GM12892 (cell line): ENCODE measurements around the gene TRIM59.
A peak's percentile ranks its signal among the peaks of the same experiment; 100 is the strongest.

Experiments used
- POLR2A ChIP-seq: IDR thresholded peaks from 2 replicates; pipeline ENCODE4 v1.6.1; 2011; ENCODE audit warnings: low read depth, low read length, control low read depth
- POLR2AphosphoS5 ChIP-seq: IDR thresholded peaks from 2 replicates; pipeline ENCODE4 v1.6.1; 2011; ENCODE audit warnings: low read depth, low read length, control low read depth
- TAF1 ChIP-seq: IDR thresholded peaks from 2 replicates; pipeline ENCODE4 v1.6.1; 2011; ENCODE audit warnings: low read depth, mild to moderate bottlenecking, control low read depth, low read length, borderline replicate concordance

GRCh38 chr3:160427832-160428424 lies 21.7 kb downstream of the TRIM59 start:
- no peak for TF ChIP-seq POLR2A
- TF ChIP-seq POLR2AphosphoS5, result 0 out of 2 replicates have a peak, but pooled peaks have one; percentile 36
- TF ChIP-seq TAF1, result no peak
